AG04449 (cell line): ENCODE data around the gene AIG1.

Experiments used
- CTCF ChIA-PET: fragments of 350-600 bp; formaldehyde crosslinking; extraction: SDS; loops from one replicate; lab custom pipeline; 2021; ENCODE audit warnings: antibody characterized with exemption; lab: Yijun Ruan, JAX
- POLR2A ChIA-PET: fragments of 400-600, 350-600 bp; formaldehyde crosslinking; extraction: SDS; loops from one replicate; lab custom pipeline; 2020; ENCODE audit warnings: antibody characterized with exemption, inconsistent platforms; lab: Yijun Ruan, JAX
- DNase-seq: peaks from one replicate; pipeline ENCODE4 v3.0.0-alpha.2; 2010; ENCODE audit warnings: low read depth, low spot score
- H3K4me3 ChIP-seq: 2 replicates; pipeline ENCODE4 v1.5.1; 2011; ENCODE audit warnings: low read depth, mild to moderate bottlenecking, control low read depth, low read length
- TF ChIP-seq, protein P1 (sequence below): IDR thresholded peaks from one replicate; pipeline ENCODE4 v1.5.1; 2011; ENCODE audit warnings: mild to moderate bottlenecking, moderate library complexity, low read length, control low read depth, inconsistent platforms; ENCODE audit not compliant: insufficient read depth; ENCODE audit errors: missing control alignments

AIG1 gene

DNA sequence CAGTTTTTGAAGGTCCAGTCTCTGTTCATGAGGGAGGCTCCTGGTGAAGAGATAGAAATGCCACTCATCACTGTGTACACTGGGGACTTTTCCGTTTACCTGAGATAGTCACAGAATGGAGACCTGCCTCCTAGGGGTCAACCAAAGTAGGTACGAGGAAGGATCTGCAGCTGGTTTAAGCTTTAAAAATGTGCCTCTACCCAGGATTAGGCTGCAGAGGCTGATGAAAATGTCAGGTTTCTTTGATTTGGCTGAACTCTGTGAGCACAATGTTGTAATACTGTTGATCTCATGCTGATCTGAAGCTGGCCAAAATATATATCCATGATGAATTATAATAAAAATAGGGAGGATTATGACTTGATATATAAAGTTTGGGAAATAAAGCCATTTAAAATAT is 207.1 kb downstream of the AIG1 start:
- POLR2A ChIA-PET: no interaction called here
- H3K4me3 ChIP-seq: no peak overlapping the region
- TF ChIP-seq, protein P1, sequence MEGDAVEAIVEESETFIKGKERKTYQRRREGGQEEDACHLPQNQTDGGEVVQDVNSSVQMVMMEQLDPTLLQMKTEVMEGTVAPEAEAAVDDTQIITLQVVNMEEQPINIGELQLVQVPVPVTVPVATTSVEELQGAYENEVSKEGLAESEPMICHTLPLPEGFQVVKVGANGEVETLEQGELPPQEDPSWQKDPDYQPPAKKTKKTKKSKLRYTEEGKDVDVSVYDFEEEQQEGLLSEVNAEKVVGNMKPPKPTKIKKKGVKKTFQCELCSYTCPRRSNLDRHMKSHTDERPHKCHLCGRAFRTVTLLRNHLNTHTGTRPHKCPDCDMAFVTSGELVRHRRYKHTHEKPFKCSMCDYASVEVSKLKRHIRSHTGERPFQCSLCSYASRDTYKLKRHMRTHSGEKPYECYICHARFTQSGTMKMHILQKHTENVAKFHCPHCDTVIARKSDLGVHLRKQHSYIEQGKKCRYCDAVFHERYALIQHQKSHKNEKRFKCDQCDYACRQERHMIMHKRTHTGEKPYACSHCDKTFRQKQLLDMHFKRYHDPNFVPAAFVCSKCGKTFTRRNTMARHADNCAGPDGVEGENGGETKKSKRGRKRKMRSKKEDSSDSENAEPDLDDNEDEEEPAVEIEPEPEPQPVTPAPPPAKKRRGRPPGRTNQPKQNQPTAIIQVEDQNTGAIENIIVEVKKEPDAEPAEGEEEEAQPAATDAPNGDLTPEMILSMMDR: no peak
- CTCF ChIA-PET: interaction anchor here (0.8 kb wide), 1 partner anchor 10 kb away, joined by 3 read pairs; no protein-coding TSS in a partner anchor
- no peak for DNase-seq

DNA sequence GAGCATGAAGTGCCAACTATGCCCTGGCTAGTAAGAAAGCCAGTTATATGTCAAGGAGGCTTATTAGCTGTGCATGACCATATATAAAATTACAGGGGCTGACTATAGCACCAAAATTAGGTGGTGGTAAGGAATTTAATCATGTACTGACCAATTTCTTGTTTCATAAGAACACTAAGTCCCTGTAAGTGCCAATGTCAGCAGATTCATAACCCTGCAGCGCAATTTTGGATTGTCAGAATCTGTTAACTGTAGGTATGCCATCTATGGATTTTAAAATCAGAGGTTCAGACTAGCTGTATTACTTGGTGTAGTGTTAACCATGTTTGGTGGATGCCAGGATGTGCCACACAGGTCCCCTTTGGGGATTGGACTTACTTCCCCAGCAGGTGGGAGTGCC is 207.8 kb downstream of the AIG1 start:
- DNase-seq: no peak
- TF ChIP-seq, protein P1: no peak
- ChIA-PET CTCF (interaction anchor here (0.8 kb wide), 1 partner anchor 9 kb away, joined by 3 read pairs; no protein-coding TSS in a partner anchor), POLR2A (no interaction called here)
- H3K4me3 ChIP-seq: no peak overlapping the region

DNA sequence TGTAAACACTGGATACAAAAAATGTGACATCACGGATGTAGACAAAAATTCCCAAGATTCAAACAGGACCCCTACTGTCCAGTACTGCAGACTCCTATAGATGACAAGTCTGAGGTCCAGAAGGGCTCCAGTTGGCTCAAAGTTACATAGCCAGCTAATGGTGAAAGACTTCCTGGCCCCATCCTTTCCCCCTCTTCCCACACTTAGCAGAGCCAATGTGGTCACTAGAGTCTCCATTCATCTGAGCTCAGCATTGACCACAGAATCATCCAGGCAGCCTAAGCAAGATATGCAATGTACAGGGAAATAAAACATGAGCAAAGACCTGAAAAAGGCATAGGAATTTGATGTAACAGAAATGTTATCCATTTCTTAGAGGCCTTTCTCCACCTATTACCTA is 209.3 kb downstream of the AIG1 start:
- no peak overlapping the region for H3K4me3 ChIP-seq
- CTCF ChIA-PET: interaction anchor here (1.1 to 2.1 kb wide), 3 partner anchors 9 to 578 kb away, joined by 4 to 7 read pairs (median 4); no protein-coding TSS in a partner anchor
- TF ChIP-seq, protein P1: no peak
- no peak for DNase-seq
- POLR2A ChIA-PET: no interaction called here

DNA sequence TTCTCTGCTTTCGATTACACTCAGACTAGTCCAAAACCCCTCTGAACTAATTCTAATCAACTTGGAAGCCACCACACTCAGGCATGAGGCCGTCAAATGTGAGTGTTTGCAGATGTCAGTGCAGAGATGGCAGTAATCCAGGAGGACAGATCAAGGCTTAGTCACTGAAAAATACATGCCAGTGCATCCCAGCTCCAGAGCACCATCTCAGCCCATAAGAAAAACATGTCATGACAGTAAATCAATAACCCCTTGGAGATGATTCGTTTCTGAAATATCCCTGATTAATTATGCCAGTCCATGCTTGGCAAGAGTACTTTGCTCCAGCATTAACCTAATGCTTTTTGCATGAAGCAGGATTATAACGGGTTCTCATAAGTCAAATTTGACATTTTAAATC is 210.3 kb downstream of the AIG1 start:
- POLR2A ChIA-PET: no interaction called here
- DNase-seq: no peak
- CTCF ChIA-PET: interaction anchor here (1.1 to 2.1 kb wide), 2 partner anchors 9 to 10 kb away, joined by 4 to 7 read pairs; no protein-coding TSS in a partner anchor
- TF ChIP-seq, protein P1: no peak
- no peak overlapping the region for H3K4me3 ChIP-seq

DNA sequence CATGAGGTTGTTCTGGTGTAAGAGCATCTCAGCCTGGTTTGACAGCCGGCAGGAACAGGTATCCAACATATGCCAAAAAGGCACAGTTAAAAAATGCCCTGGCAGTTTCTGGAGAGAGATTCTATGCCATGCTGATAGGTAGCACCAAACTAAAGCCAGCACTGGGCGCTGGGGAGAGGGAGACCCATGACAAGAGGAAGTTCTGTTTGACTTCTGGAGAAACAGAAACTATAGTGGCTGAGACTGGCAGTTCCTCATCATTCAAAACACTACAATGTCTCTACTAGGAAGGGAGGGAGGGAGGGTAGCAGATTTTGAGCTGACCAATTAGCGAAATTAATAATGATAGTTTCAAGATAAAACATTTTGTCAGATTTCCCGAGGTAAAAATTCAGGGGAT is 215.7 kb downstream of the AIG1 start:
- ChIA-PET POLR2A (no interaction called here), CTCF (no interaction called here)
- no peak overlapping the region for H3K4me3 ChIP-seq
- no peak for DNase-seq
- TF ChIP-seq, protein P1: no peak

DNA sequence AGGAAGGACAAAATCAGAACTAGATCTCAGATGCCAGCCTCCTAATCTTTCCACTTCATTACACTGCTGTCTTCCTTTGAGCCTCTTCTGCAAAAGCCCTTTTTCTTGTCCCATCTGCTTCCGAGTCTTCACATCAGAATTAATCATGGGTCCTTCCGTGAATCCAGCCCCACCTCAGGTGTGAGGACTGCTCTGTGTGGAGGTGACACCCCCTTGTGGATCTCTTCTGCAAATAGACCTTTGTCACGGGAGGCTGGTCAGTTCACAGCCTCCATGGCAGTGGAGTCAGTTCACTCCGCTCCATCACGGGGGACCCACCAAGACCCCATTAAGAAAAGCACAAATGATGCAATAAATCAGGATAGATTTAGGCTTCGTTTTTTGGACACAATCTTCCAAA is 218.7 kb downstream of the AIG1 start:
- no peak overlapping the region for H3K4me3 ChIP-seq
- no peak for DNase-seq
- TF ChIP-seq, protein P1: peak; percentile 36
- ChIA-PET CTCF (interaction anchor here (0.8 to 1.7 kb wide), 10 partner anchors 9 to 713 kb away, joined by 3 to 7 read pairs (median 3); no protein-coding TSS in a partner anchor), POLR2A (no interaction called here)
